HG02885 (cell line): Measurements from ENCODE around the gene MARCHF9.

Experiments used
- ATAC-seq: cut with Tn5 transposase; IDR thresholded peaks from one replicate; pipeline ENCODE4 v1.9.1; 2021; ENCODE audit warnings: mild to moderate bottlenecking; ENCODE audit not compliant: unreplicated experiment, poor library complexity

The MARCHF9 gene

GRCh38 chr12:57724003-57724935, 30.6 kb upstream of the MARCHF9 start:
- no peak for ATAC-seq

- ATAC-seq: no peak
Measured at GRCh38 chr12:57724936-57725740, 29.8 kb upstream of the MARCHF9 start.

- no peak for ATAC-seq
Measured at GRCh38 chr12:57725851-57726150, 29.1 kb upstream of the MARCHF9 start.

- ATAC-seq: peak; percentile 70
Measured at GRCh38 chr12:57726151-57726883, 28.6 kb upstream of the MARCHF9 start.

- peak; percentile 38 for ATAC-seq
Measured at GRCh38 chr12:57726884-57727757, 27.8 kb upstream of the MARCHF9 start.

- no peak for ATAC-seq
Measured at GRCh38 chr12:57727758-57728395, 27.0 kb upstream of the MARCHF9 start.

- no peak for ATAC-seq
Measured at GRCh38 chr12:57729321-57729844, 25.5 kb upstream of the MARCHF9 start.

GRCh38 chr12:57730336-57731067, 24.4 kb upstream of the MARCHF9 start:
- ATAC-seq: no peak

- no peak for ATAC-seq
Measured at GRCh38 chr12:57731411-57732080, 23.4 kb upstream of the MARCHF9 start.

GRCh38 chr12:57732270-57732669, 22.6 kb upstream of the MARCHF9 start:
- ATAC-seq: no peak

- no peak for ATAC-seq
Measured at GRCh38 chr12:57732726-57733593, 21.9 kb upstream of the MARCHF9 start.

- no peak for ATAC-seq
Measured at GRCh38 chr12:57733928-57734327, 21.0 kb upstream of the MARCHF9 start.

GRCh38 chr12:57734591-57734990, 20.3 kb upstream of the MARCHF9 start:
- ATAC-seq: no peak

- no peak for ATAC-seq
Measured at GRCh38 chr12:57735198-57735855, 19.6 kb upstream of the MARCHF9 start.

GRCh38 chr12:57735952-57736740, 18.8 kb upstream of the MARCHF9 start:
- no peak for ATAC-seq
